ENCODE data around the gene ZNF135.

GRCh38 chr19:58084596-58085347 lies 25.7 kb downstream of the ZNF135 start:
- TF ChIP-seq CTCF (conservative IDR thresholded peaks at IDR 0.05; ENCODE audit: low read depth, low read length) (no peak), RFX5 (IDR thresholded peaks at IDR 0.05; ENCODE audit: low read depth, low read length) (no peak), POLR2A (IDR thresholded peaks at IDR 0.05; ENCODE audit: low read depth, low read length) (no peak), MXI1 (IDR thresholded peaks at IDR 0.05; ENCODE audit: borderline replicate concordance, low read depth, low read length) (no peak), SMC3 (IDR thresholded peaks at IDR 0.05; ENCODE audit: low read depth, low read length) (no peak), USF2 (IDR thresholded peaks at IDR 0.05; ENCODE audit: low read depth, low read length) (no peak), MAZ (IDR thresholded peaks at IDR 0.05; ENCODE audit: borderline replicate concordance, low read depth, low read length) (no peak), NFE2L2 (IDR thresholded peaks at IDR 0.05; ENCODE audit: low read depth, low read length) (no peak), BHLHE40 (IDR thresholded peaks at IDR 0.05; ENCODE audit: low read depth, low read length) (no peak)
